Neural progenitor cell (in vitro differentiated cells): ENCODE results near the gene MBP.

Source experiments
- CTCF ChIP-seq: fragments of 200-600 bp; sonication (generic); IDR thresholded peaks from 2 replicates; pipeline ENCODE4 v1.5.1; 2017; ENCODE audit warnings: antibody characterized with exemption, mild to moderate bottlenecking
- EZH2phosphoT487 ChIP-seq: fragments of 200-600 bp; sonication (generic); IDR thresholded peaks from 2 replicates; pipeline ENCODE4 v1.6.1; 2017; ENCODE audit warnings: antibody characterized with exemption

GRCh38 chr18:76938619-76939018, 194.0 kb downstream of the MBP start:
- TF ChIP-seq CTCF (no peak), EZH2phosphoT487 (no peak)
